Kidney (tissue), 14 donors: ENCODE data around the gene RFESD. TPM values are rescaled to one million over a fixed set of nuclear protein-coding genes. Genes with fewer than 3 reads are reported as not detected.

Experiments
- DNase-seq, 5 donors: peaks; one replicate each; pipeline ENCODE4 v3.0.0-alpha.2; 2013 to 2020
- FAIRE-seq: peaks from 2 replicates; lab custom pipeline; 2012; peaks lifted over from hg19 to GRCh38; lab: Jason Lieb, UNC
- H3K27ac ChIP-seq, 2 donors: one replicate each; pipeline ENCODE4 v1.7.0; 2013; ENCODE audit warnings: low read depth in 2 of 2, low read length in 2 of 2, inconsistent platforms in 1 of 2
- H3K27me3 ChIP-seq: one replicate; pipeline ENCODE4 v1.7.1; 2013; ENCODE audit warnings: low read length, inconsistent platforms; ENCODE audit not compliant: control insufficient read depth, insufficient read depth
- H3K36me3 ChIP-seq, 3 donors: one replicate each; pipeline versions ENCODE4 v1.7.0 to v1.7.1; 2013; ENCODE audit warnings: low read length in 3 of 3, control low read depth in 1 of 3, inconsistent platforms in 1 of 3; ENCODE audit not compliant: insufficient read depth in 3 of 3, control insufficient read depth in 2 of 3
- H3K4me1 ChIP-seq, 3 donors: one replicate each; pipeline versions ENCODE4 v1.7.0 to v1.7.1; 2013; ENCODE audit warnings: low read length in 3 of 3, inconsistent platforms in 1 of 3, low read depth in 1 of 3; ENCODE audit not compliant: control insufficient read depth in 2 of 3, insufficient read depth in 2 of 3
- H3K4me3 ChIP-seq, 3 donors: one replicate each; pipeline versions ENCODE4 v1.7.0 to v1.8.1; 2013; ENCODE audit warnings: low read length in 3 of 3, control low read depth in 1 of 3, inconsistent platforms in 1 of 3
- H3K9ac ChIP-seq, 3 donors: one replicate each; pipeline versions ENCODE4 v1.7.0 to v1.7.1; 2013; ENCODE audit warnings: low read length in 3 of 3, control low read depth in 1 of 3, inconsistent platforms in 1 of 3
- H3K9me3 ChIP-seq, 3 donors: one replicate each; pipeline versions ENCODE4 v1.7.0 to v1.7.1; 2013; ENCODE audit warnings: low read length in 3 of 3, control low read depth in 1 of 3, inconsistent platforms in 1 of 3; ENCODE audit not compliant: control insufficient read depth in 2 of 3, insufficient read depth in 1 of 3
- CTCF ChIP-seq: IDR thresholded peaks from 3 replicates; pipeline ENCODE4 v1.5.1; 2012; ENCODE audit warnings: mild to moderate bottlenecking, moderate library complexity, borderline replicate concordance; ENCODE audit not compliant: insufficient read depth; ENCODE audit errors: extremely low read depth
- intact Hi-C: fragments of 100-400 bp; cut with DNase I; formaldehyde crosslinking; loops from one replicate; pipeline ENCODE4 v1.11.1; 2022
- polyA plus RNA-seq: library from polyadenylated mRNA; stranded (reverse); fragments of 350-450 nt; fragmentation: Illumina TruSeq; extraction: RNeasy Lipid Tissue Mini Kit (QIAGEN cat#74804); gene quantifications from one replicate; pipeline ENCODE4 v1.2.3, GENCODE V29; 2014; ENCODE audit warnings: low read depth, low replicate concordance; ENCODE audit not compliant: insufficient read depth
- total RNA-seq: library from RNA; stranded (reverse); fragmentation: NEBNext Ultra II Directional; extraction: Animal tissue kit (Norgen Biotek cat#: 25700); gene quantifications from one replicate; pipeline ENCODE4 v1.2.1, GENCODE V29; 2021
- donor health status: control.
- donor health status: control.
- donor health status: control.
- donor health status: control.
- donor health status: control.
- donor health status: DM: yes; HTN: yes; CAD: no.
- donor health status: Normal renal cell carcinoma (clear cell type).

RFESD gene
- total and polyA plus RNA-seq, 2 donors from 2014 or later, result 2.6 to 4.0 TPM

GRCh38 chr5:95620870-95621838 is 25.4 kb upstream of the RFESD start:
- no peak for TF ChIP-seq CTCF
- peak; percentile 53 to 75 (median 64) for DNase-seq
- peaks cover 6% of the 10 kb centered on the region for H3K27me3 ChIP-seq
- FAIRE-seq, result no peak
- peaks cover 0 to 4% (median 0%) of the 10 kb centered on the region in 3 donors for H3K4me1 ChIP-seq
- intact Hi-C loops, result no loop called here
- no peak overlapping the region for H3K9ac ChIP-seq
- no peak overlapping the region for H3K27ac ChIP-seq
- no peaks in the 10 kb centered on the region for H3K36me3 ChIP-seq
- no peaks in the 10 kb centered on the region for H3K9me3 ChIP-seq
- H3K4me3 ChIP-seq, result peak overlapping the region in 2 of 3 donors; percentile 23 to 59

- no peak for TF ChIP-seq CTCF
- intact Hi-C loops, result no loop called here
- no peak for DNase-seq
- Histone ChIP-seq H3K36me3 (no peaks in the 10 kb centered on the region), H3K9ac (no peak overlapping the region), H3K4me3 (no peak overlapping the region), H3K4me1 (peaks cover 0 to 4% (median 0%) of the 10 kb centered on the region in 3 donors), H3K27me3 (peaks cover 6% of the 10 kb centered on the region), H3K27ac (no peak overlapping the region), H3K9me3 (no peaks in the 10 kb centered on the region)
- FAIRE-seq, result no peak
Measured at GRCh38 chr5:95621839-95622629, 24.5 kb upstream of the RFESD start.

- no peak for FAIRE-seq
- intact Hi-C loops, result no loop called here
Measured at GRCh38 chr5:95623706-95624105, 22.9 kb upstream of the RFESD start.

More at GRCh38 chr5:95623706-95624105, 22.9 kb upstream of the RFESD start:
- H3K36me3 ChIP-seq, result no peaks in the 10 kb centered on the region
- H3K9ac ChIP-seq, result no peak overlapping the region
- H3K27ac ChIP-seq, result no peak overlapping the region
- peaks cover 6% of the 10 kb centered on the region for H3K27me3 ChIP-seq
- H3K4me3 ChIP-seq, result no peak overlapping the region
- TF ChIP-seq CTCF, result no peak
- peaks cover 0 to 4% (median 0%) of the 10 kb centered on the region in 3 donors for H3K4me1 ChIP-seq
- DNase-seq, result no peak
- H3K9me3 ChIP-seq, result no peaks in the 10 kb centered on the region
